Left colon (tissue), 2 donors: ENCODE measurements around the gene RB1. TPM values are rescaled to one million over a fixed set of nuclear protein-coding genes. Genes with fewer than 3 reads are reported as not detected.

Source experiments
- ATAC-seq: fragments of 200-7000 bp; cut with Tn5 transposase; one replicate; pipeline ENCODE4 v1.9.1; 2020; ENCODE audit warnings: mild to moderate bottlenecking, moderate library complexity
- DNase-seq, 2 donors: peaks; one replicate each; pipeline ENCODE4 v3.0.0-alpha.2; 2020
- intact Hi-C, 2 donors: fragments of 100-400 bp; cut with DNase I in 1 of 2; cut with micrococcal nuclease in 1 of 2; formaldehyde crosslinking; loops; one replicate each; pipeline versions ENCODE4 v1.11.2 to v1.14.0; 2022; cut with DNase I, micrococcal nuclease
- total RNA-seq, 2 donors: library from RNA; stranded (reverse); fragmentation: NEBNext Ultra II Directional; extraction: Animal tissue kit (Norgen Biotek cat#: 25700); gene quantifications; one replicate each; pipeline ENCODE4 v1.2.1, GENCODE V29; 2021
- donor health status: DM: no; HTN: no; CAD: no.
- donor health status: DM: yes; HTN: yes; CAD: no.

The RB1 gene
- total RNA-seq, 2 donors from 2014 or later: 23.0 to 26.3 TPM

- DNase-seq: no peak
- intact Hi-C loops: no loop called here
- ATAC-seq: no peak
Measured at GRCh38 chr13:48476686-48477085, 173.1 kb downstream of the RB1 start.

- DNase-seq (no peak), ATAC-seq (no peak)
- intact Hi-C loops: no loop called here
Measured at GRCh38 chr13:48477191-48477855, 173.8 kb downstream of the RB1 start.

GRCh38 chr13:48478391-48478790, 174.8 kb downstream of the RB1 start:
- ATAC-seq: no peak

GRCh38 chr13:48483575-48483974, 180.0 kb downstream of the RB1 start:
- intact Hi-C loops: no loop called here
- ATAC-seq (peak; percentile 69), DNase-seq (no peak)

More at GRCh38 chr13:48478391-48478790, 174.8 kb downstream of the RB1 start:
- no peak for DNase-seq
- intact Hi-C loops: no loop called here

- DNase-seq (no peak), ATAC-seq (no peak)
- intact Hi-C loops: no loop called here
Measured at GRCh38 chr13:48485432-48485831, 181.9 kb downstream of the RB1 start.

GRCh38 chr13:48486362-48486761, 182.8 kb downstream of the RB1 start:
- ATAC-seq: no peak
- no peak for DNase-seq
- intact Hi-C loops: no loop called here

GRCh38 chr13:48486836-48487235, 183.3 kb downstream of the RB1 start:
- DNase-seq (no peak), ATAC-seq (no peak)
- intact Hi-C loops: no loop called here

GRCh38 chr13:48487968-48488367, 184.4 kb downstream of the RB1 start:
- ATAC-seq (no peak), DNase-seq (no peak)
- intact Hi-C loops: no loop called here

GRCh38 chr13:48488995-48489394, 185.4 kb downstream of the RB1 start:
- intact Hi-C loops: no loop called here
- no peak for ATAC-seq

GRCh38 chr13:48489666-48490065, 186.1 kb downstream of the RB1 start:
- ATAC-seq (no peak), DNase-seq (no peak)
- intact Hi-C loops: no loop called here

More at GRCh38 chr13:48488995-48489394, 185.4 kb downstream of the RB1 start:
- no peak for DNase-seq

- intact Hi-C loops: no loop called here
- ATAC-seq (no peak), DNase-seq (no peak)
Measured at GRCh38 chr13:48490241-48490640, 186.7 kb downstream of the RB1 start.

GRCh38 chr13:48491423-48492095, 188.0 kb downstream of the RB1 start:
- ATAC-seq (no peak), DNase-seq (no peak)
- intact Hi-C loops: no loop called here

GRCh38 chr13:48492096-48492440, 188.5 kb downstream of the RB1 start:
- no peak for ATAC-seq

GRCh38 chr13:48492470-48493065, 189.0 kb downstream of the RB1 start:
- DNase-seq (peak; percentile 65 to 67), ATAC-seq (peak; percentile 48)
- intact Hi-C loops: no loop called here

More at GRCh38 chr13:48492096-48492440, 188.5 kb downstream of the RB1 start:
- intact Hi-C loops: no loop called here
- DNase-seq: no peak

- DNase-seq (no peak), ATAC-seq (no peak)
- intact Hi-C loops: no loop called here
Measured at GRCh38 chr13:48493066-48493765, 189.7 kb downstream of the RB1 start.

- ATAC-seq (no peak), DNase-seq (no peak)
- intact Hi-C loops: no loop called here
Measured at GRCh38 chr13:48493851-48494250, 190.3 kb downstream of the RB1 start.

- DNase-seq: no peak
- intact Hi-C loops: no loop called here
- ATAC-seq: no peak
Measured at GRCh38 chr13:48494874-48495273, 191.3 kb downstream of the RB1 start.

GRCh38 chr13:48496271-48497161, 193.0 kb downstream of the RB1 start:
- no peak for ATAC-seq
- intact Hi-C loops: no loop called here
- no peak for DNase-seq

GRCh38 chr13:48497669-48498068, 194.1 kb downstream of the RB1 start:
- intact Hi-C loops: no loop called here
- no peak for DNase-seq

More at GRCh38 chr13:48497669-48498068, 194.1 kb downstream of the RB1 start:
- no peak for ATAC-seq
